ENCODE measurements around the gene CLDN22. TPM values are rescaled to one million over a fixed set of nuclear protein-coding genes. Genes with fewer than 3 reads are reported as not detected.

Gene CLDN22
- total and polyA plus RNA-seq, 10 of the 15 experiments (the other 5 are each of a cell fraction or from before 2014, with no cell fraction given) = not detected

DNA sequence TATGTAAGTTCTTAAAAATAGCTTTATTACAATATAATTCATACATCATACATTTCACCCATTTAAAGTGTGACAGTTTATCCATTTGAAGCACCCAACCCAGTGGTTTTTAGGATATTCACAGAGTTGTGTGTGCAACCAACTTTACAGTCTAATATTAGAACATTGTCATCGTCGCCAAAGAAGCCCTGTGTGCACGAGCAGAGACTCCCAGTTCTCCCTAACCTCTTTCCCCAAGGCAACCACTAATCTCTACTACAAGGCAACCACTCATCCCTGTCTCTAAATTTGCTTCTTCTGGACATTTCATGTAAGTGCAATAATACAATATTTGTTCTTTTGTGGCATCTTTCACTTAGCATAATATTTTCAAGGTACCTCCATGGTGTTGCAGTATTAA is 47.7 kb downstream of the CLDN22 start:
- H3K4me1 ChIP-seq (ENCODE audit: control insufficient read depth, insufficient read depth, low read length) = no peaks in the 10 kb centered on the region
- H4K20me1 ChIP-seq (ENCODE audit: control insufficient read depth, insufficient read depth) = no peaks in the 10 kb centered on the region
- ChIA-PET CTCF (interaction anchor here (0.6 to 2.3 kb wide), 3 partner anchors 10 to 666 kb away, joined by 3 to 13 read pairs (median 3); no protein-coding TSS in a partner anchor), SMC1A (ENCODE audit: uncharacterized antibody, unreplicated experiment) (interaction anchor here (0.6 kb wide), 1 partner anchor 13 kb away, joined by 3 read pairs; no protein-coding TSS in a partner anchor), RAD21 (ENCODE audit: unreplicated experiment) (no interaction called here), POLR2A (no interaction called here)
- H3K4me3 ChIP-seq = no peak overlapping the region
- no peak overlapping the region for H3K9ac ChIP-seq (ENCODE audit: control insufficient read depth, insufficient read depth, low read length)
- DNase-seq (ENCODE audit: low read depth, low spot score) (no peak), ATAC-seq (no peak), FAIRE-seq (no peak)
- no peaks in the 10 kb centered on the region for H3K79me2 ChIP-seq (ENCODE audit: control insufficient read depth, insufficient read depth, low read length)
- H3K27me3 ChIP-seq (replicated peaks in 1 of 2; ENCODE audit: control insufficient read depth in 2 of 2, insufficient read depth in 2 of 2, low read length in 1 of 2) = no peaks in the 10 kb centered on the region
- no peaks in the 10 kb centered on the region for H3K36me3 ChIP-seq (ENCODE audit: control insufficient read depth in 2 of 2, insufficient read depth in 2 of 2, low read length in 1 of 2)
- WGBS (ENCODE audit: insufficient coverage, insufficient replicate concordance, low lambda C conversion rate, missing lambda C conversion rate) = 0% methylated on average over 3 of the region's 3 CpGs
- BruUV-seq (replicated peaks) = no TSS peak
- H3K9me3 ChIP-seq (replicated peaks; ENCODE audit: control insufficient read depth, insufficient read depth, low read length) = no peaks in the 10 kb centered on the region
- in situ Hi-C loops (cut with MboI) = no loop called here
- no peak for TF ChIP-seq E4F1 (IDR thresholded peaks at IDR 0.05; ENCODE audit: borderline replicate concordance, partially characterized antibody)
- no peak for TF ChIP-seq EGR1 (IDR thresholded peaks at IDR 0.05; ENCODE audit: borderline replicate concordance in 1 of 2, low read depth in 2 of 2, low read length in 2 of 2)
- TF ChIP-seq SUZ12 (IDR thresholded peaks at IDR 0.05; ENCODE audit: unreplicated experiment) = no peak
- no peak for TF ChIP-seq MTA3 (IDR thresholded peaks at IDR 0.05; ENCODE audit: borderline replicate concordance, low read length)
- TF ChIP-seq, protein P1, sequence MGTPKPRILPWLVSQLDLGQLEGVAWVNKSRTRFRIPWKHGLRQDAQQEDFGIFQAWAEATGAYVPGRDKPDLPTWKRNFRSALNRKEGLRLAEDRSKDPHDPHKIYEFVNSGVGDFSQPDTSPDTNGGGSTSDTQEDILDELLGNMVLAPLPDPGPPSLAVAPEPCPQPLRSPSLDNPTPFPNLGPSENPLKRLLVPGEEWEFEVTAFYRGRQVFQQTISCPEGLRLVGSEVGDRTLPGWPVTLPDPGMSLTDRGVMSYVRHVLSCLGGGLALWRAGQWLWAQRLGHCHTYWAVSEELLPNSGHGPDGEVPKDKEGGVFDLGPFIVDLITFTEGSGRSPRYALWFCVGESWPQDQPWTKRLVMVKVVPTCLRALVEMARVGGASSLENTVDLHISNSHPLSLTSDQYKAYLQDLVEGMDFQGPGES (IDR thresholded peaks at IDR 0.05) = no peak
- TF ChIP-seq SREBF1 (IDR thresholded peaks at IDR 0.05; ENCODE audit: low read length) = no peak
- TF ChIP-seq EP300 (IDR thresholded peaks at IDR 0.05; ENCODE audit: borderline replicate concordance in 1 of 2, control insufficient read depth in 1 of 2, low read depth in 2 of 2, low read length in 2 of 2) = no peak
- H2AFZ ChIP-seq (ENCODE audit: control insufficient read depth, low read depth, low read length) = no peak overlapping the region
- intact Hi-C loops (cut with micrococcal nuclease; ENCODE audit: unreplicated experiment) = no loop called here
- no peak overlapping the region for H3K27ac ChIP-seq (ENCODE audit: control insufficient read depth, insufficient read depth)
- no peak overlapping the region for H3K4me2 ChIP-seq (ENCODE audit: control insufficient read depth, insufficient read depth)

Measured in GM12878 (cell line).